ENCODE measurements around the gene TMCC1.

GRCh38 chr3:129837065-129837642, 56.4 kb downstream of the TMCC1 start:
- TF ChIP-seq MAX (IDR thresholded peaks at IDR 0.05) (no peak), CTCF (IDR thresholded peaks at IDR 0.05; ENCODE audit: low read depth, low read length, missing input control) (no peak), RXRA (IDR thresholded peaks at IDR 0.05) (no peak), GABPA (IDR thresholded peaks at IDR 0.05 in 1 of 2, conservative IDR thresholded peaks at IDR 0.05 in 1 of 2) (no peak), EGR1 (IDR thresholded peaks at IDR 0.05; ENCODE audit: low read depth in 2 of 2) (no peak), JUND (IDR thresholded peaks at IDR 0.05) (no peak), FOXA1 (IDR thresholded peaks at IDR 0.05) (no peak), SP1 (IDR thresholded peaks at IDR 0.05) (no peak)
- TF ChIP-seq, protein P1, sequence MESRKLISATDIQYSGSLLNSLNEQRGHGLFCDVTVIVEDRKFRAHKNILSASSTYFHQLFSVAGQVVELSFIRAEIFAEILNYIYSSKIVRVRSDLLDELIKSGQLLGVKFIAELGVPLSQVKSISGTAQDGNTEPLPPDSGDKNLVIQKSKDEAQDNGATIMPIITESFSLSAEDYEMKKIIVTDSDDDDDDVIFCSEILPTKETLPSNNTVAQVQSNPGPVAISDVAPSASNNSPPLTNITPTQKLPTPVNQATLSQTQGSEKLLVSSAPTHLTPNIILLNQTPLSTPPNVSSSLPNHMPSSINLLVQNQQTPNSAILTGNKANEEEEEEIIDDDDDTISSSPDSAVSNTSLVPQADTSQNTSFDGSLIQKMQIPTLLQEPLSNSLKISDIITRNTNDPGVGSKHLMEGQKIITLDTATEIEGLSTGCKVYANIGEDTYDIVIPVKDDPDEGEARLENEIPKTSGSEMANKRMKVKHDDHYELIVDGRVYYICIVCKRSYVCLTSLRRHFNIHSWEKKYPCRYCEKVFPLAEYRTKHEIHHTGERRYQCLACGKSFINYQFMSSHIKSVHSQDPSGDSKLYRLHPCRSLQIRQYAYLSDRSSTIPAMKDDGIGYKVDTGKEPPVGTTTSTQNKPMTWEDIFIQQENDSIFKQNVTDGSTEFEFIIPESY (IDR thresholded peaks at IDR 0.05), result no peak
- TF ChIP-seq, protein P2, sequence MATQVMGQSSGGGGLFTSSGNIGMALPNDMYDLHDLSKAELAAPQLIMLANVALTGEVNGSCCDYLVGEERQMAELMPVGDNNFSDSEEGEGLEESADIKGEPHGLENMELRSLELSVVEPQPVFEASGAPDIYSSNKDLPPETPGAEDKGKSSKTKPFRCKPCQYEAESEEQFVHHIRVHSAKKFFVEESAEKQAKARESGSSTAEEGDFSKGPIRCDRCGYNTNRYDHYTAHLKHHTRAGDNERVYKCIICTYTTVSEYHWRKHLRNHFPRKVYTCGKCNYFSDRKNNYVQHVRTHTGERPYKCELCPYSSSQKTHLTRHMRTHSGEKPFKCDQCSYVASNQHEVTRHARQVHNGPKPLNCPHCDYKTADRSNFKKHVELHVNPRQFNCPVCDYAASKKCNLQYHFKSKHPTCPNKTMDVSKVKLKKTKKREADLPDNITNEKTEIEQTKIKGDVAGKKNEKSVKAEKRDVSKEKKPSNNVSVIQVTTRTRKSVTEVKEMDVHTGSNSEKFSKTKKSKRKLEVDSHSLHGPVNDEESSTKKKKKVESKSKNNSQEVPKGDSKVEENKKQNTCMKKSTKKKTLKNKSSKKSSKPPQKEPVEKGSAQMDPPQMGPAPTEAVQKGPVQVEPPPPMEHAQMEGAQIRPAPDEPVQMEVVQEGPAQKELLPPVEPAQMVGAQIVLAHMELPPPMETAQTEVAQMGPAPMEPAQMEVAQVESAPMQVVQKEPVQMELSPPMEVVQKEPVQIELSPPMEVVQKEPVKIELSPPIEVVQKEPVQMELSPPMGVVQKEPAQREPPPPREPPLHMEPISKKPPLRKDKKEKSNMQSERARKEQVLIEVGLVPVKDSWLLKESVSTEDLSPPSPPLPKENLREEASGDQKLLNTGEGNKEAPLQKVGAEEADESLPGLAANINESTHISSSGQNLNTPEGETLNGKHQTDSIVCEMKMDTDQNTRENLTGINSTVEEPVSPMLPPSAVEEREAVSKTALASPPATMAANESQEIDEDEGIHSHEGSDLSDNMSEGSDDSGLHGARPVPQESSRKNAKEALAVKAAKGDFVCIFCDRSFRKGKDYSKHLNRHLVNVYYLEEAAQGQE (IDR thresholded peaks at IDR 0.05), result no peak
- TF ChIP-seq, protein P3, sequence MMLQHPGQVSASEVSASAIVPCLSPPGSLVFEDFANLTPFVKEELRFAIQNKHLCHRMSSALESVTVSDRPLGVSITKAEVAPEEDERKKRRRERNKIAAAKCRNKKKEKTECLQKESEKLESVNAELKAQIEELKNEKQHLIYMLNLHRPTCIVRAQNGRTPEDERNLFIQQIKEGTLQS (IDR thresholded peaks at IDR 0.05), result no peak

Data from liver (tissue), 3 donors.